Smooth muscle cell of the umbilical artery (primary cell): ENCODE data around the gene TMX4. TPM values are rescaled to one million over a fixed set of nuclear protein-coding genes. Genes with fewer than 3 reads are reported as not detected.

Experiments
- total RNA-seq: library from RNA; depleted of rRNA; stranded (reverse); fragments of >200 nt; gene quantifications from 2 replicates; pipeline ENCODE4 v1.2.3, GENCODE V29; 2014

TMX4 gene, protein sequence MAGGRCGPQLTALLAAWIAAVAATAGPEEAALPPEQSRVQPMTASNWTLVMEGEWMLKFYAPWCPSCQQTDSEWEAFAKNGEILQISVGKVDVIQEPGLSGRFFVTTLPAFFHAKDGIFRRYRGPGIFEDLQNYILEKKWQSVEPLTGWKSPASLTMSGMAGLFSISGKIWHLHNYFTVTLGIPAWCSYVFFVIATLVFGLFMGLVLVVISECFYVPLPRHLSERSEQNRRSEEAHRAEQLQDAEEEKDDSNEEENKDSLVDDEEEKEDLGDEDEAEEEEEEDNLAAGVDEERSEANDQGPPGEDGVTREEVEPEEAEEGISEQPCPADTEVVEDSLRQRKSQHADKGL
- total RNA-seq: 23.9 and 39.8 TPM in 2 replicates

GRCh38 chr20:8019246-8019997 lies at the start of gene TMX4:
Gene TMX4 (minus strand): TSS chr20:8019761. CDS start chr20:8019613, 148 bp downstream.

DNA sequence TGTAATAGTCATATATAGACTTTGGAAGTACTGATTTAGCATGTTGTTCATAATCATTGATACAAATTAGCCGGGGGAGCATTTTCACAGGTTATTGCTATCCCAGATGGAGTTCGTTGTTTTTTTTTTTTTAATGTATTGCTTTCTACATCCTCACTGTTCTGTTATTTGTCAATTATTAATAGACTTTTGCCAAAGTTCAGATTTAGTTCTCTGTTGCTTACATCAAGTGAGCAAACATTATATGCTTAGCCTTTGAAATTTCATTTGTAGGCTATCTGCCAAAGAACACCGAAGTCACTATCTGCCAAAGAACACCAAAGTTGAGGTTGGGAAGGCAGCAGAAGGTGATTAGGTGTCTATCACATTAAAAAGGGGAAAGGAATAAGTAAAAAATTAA lies 79.2 kb downstream of the TMX4 start, which contains the start of gene HAO1:
Gene HAO1, minus strand, starts transcription at position 118 of the 400 bp plus-strand sequence. Its CDS starts 36 bp downstream, at position 82.

Other genes with a start within 250 kb of the TMX4 start
- gene HAO1, start 79.3 kb downstream of the TMX4 start, total RNA-seq: not detected in 2 replicates
- gene PLCB1, start 112.5 kb upstream of the TMX4 start, total RNA-seq: 22.1 and 26.7 TPM in 2 replicates